Esophagus muscularis mucosa (tissue), 3 donors: ENCODE measurements around the gene HDAC4.

Experiments used
- CTCF ChIP-seq, 3 experiments: fragments of 200-600 bp in 2 of 3; fragments of 450-650 bp in 1 of 3; sonication (generic) in 2 of 3; IDR thresholded peaks; one replicate each; pipeline ENCODE4 v1.5.1; 2017 to 2019; ENCODE audit warnings: antibody characterized with exemption in 3 of 3, mild to moderate bottlenecking in 2 of 3, moderate library complexity in 1 of 3
- EP300 ChIP-seq: sonication (generic); formaldehyde crosslinking; IDR thresholded peaks from one replicate; pipeline ENCODE4 v1.6.1; 2017; ENCODE audit warnings: antibody characterized with exemption

- TF ChIP-seq EP300 (no peak), CTCF (IDR thresholded peaks at IDR 0.05) (no peak)
Measured at GRCh38 chr2:239223310-239224198, 177.3 kb downstream of the HDAC4 start.
